GM12875 (cell line): ENCODE results near the gene PIK3C3.
"Not testable (repeated sequence)": the region's sequence is repeated elsewhere in the genome, so short reads cannot be mapped to it uniquely, and the experiment has no call there.

Source experiments
- H3K4me3 ChIP-seq: one replicate; pipeline ENCODE4 v1.5.1; 2011; ENCODE audit warnings: low read depth, low read length, control low read depth
- CTCF ChIP-seq: IDR thresholded peaks from 2 replicates; pipeline ENCODE4 v1.5.1; 2011; ENCODE audit warnings: low read depth, mild to moderate bottlenecking, control low read depth, inconsistent platforms, low read length, moderate library complexity, borderline replicate concordance; ENCODE audit not compliant: insufficient read depth

The PIK3C3 gene

DNA sequence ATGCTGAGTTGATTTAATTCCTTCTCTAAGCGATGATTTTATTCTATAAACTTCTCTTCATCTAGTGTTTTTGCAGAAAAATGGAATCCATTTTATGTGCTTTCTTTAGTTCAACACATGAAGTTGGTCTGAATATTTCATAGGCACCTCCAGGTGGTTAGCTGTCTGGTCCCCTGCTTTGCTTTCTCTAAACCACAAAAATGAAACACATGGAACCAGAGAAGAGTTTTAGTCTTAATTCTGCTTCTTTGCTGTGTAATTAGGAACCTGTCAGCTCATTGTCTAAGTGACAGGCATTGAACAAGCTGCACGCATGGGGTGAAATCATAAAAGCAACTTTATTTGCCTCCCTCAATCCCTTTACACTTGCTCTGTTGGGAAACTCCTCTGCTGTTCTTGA is 150.4 kb downstream of the PIK3C3 start:
- no peak for TF ChIP-seq CTCF
- no peak overlapping the region for H3K4me3 ChIP-seq

GRCh38 chr18:42106784-42107183 is 151.8 kb downstream of the PIK3C3 start:
- no peak overlapping the region for H3K4me3 ChIP-seq
- no peak for TF ChIP-seq CTCF

- no peak overlapping the region for H3K4me3 ChIP-seq
- no peak for TF ChIP-seq CTCF
Measured at GRCh38 chr18:42107287-42107686, 152.3 kb downstream of the PIK3C3 start.

GRCh38 chr18:42107691-42108450 is 152.8 kb downstream of the PIK3C3 start:
- TF ChIP-seq CTCF = no peak
- H3K4me3 ChIP-seq = no peak overlapping the region

DNA sequence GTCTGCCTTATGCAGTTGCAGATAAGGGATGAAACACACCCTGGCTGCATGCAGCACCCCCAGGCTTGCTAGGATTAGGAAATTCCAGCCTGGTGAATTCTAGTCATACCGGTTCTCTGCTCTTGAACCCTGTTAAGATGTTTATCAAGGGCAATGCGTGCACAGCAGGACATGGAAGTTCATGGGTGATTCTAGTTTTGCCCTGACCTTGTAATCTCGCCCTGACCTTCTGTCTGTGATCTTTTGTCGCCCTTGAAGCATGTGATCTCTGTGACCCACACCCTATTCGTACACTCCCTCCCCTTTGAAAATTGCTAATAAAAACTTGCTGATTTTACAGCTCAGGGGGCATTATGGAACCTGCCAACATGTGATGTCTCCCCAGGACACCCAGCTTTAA is 157.1 kb downstream of the PIK3C3 start:
- H3K4me3 ChIP-seq = not testable (repeated sequence)

- no peak for TF ChIP-seq CTCF
Measured at GRCh38 chr18:42112657-42113420, 157.8 kb downstream of the PIK3C3 start.

DNA sequence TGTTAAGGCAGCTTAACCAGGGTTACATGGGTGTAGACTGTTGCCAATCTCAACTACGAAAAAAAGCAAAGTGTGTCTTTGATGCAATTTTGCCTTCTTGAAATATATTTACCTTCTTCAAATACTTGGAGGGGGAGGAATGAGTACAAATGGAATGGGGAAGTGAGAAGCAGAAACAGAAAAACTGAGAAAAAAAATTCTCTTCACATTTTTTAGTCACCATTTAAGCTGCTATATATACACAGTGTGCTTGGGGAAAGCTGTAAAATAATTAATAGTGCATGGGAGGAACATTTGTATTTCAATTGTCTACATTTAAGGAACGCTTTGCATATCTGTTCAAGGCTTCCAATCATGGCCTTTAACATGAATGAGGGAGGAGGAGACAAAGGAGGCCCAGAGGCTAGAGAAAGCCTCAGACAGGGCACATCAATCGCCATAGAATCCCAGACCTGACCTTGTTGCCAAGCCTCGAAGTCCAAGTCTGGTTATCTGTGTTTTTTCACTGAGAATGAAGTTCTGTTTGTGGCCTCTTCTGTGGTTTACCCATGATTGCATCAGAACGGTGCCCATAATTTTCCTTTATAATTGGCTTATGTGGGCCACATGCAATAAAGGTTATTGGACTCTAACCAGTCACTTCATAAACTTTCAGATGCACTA is 158.6 kb downstream of the PIK3C3 start:
- H3K4me3 ChIP-seq = no peak overlapping the region
- no peak for TF ChIP-seq CTCF

More at GRCh38 chr18:42112657-42113420, 157.8 kb downstream of the PIK3C3 start:
- no peak overlapping the region for H3K4me3 ChIP-seq
